ENCODE measurements around the gene BPIFB6.

The BPIFB6 gene

GRCh38 chr20:32991792-32992641, 39.4 kb upstream of the BPIFB6 start:
- H3K4me3 ChIP-seq (ENCODE audit: control insufficient read depth, low read depth, low read length): no peak overlapping the region
- TF ChIP-seq, protein P1, sequence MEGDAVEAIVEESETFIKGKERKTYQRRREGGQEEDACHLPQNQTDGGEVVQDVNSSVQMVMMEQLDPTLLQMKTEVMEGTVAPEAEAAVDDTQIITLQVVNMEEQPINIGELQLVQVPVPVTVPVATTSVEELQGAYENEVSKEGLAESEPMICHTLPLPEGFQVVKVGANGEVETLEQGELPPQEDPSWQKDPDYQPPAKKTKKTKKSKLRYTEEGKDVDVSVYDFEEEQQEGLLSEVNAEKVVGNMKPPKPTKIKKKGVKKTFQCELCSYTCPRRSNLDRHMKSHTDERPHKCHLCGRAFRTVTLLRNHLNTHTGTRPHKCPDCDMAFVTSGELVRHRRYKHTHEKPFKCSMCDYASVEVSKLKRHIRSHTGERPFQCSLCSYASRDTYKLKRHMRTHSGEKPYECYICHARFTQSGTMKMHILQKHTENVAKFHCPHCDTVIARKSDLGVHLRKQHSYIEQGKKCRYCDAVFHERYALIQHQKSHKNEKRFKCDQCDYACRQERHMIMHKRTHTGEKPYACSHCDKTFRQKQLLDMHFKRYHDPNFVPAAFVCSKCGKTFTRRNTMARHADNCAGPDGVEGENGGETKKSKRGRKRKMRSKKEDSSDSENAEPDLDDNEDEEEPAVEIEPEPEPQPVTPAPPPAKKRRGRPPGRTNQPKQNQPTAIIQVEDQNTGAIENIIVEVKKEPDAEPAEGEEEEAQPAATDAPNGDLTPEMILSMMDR (IDR thresholded peaks at IDR 0.05; ENCODE audit: control insufficient read depth, insufficient read depth, low read depth, low read length, missing control alignments): no peak
- no peak for DNase-seq (ENCODE audit: low read depth)

GRCh38 chr20:32993496-32994050, 37.9 kb upstream of the BPIFB6 start:
- TF ChIP-seq, protein P1 (IDR thresholded peaks at IDR 0.05; ENCODE audit: control insufficient read depth, insufficient read depth, low read depth, low read length, missing control alignments): no peak
- DNase-seq (ENCODE audit: low read depth): no peak

DNA sequence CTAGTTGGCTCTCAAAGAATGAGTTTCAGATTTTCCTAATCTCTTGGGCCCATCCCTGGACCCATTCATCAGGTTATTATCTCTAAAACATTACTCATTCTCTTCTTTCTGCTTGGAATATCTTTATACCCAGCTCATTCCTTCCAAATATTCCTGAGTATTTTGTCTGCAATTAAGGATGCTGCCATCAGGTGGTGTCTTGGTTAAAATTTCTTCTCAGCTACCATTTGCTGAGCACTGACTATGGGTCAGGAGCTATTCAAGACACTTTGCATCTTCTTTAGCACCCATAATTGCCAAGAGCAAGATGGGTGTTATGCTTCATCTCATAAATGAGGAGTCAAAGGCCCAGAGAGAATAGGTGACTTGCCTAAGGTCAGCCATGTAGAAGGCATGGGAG, 35.6 kb upstream of the BPIFB6 start:
- H3K4me3 ChIP-seq (ENCODE audit: control insufficient read depth, low read depth, low read length): no peak overlapping the region
- TF ChIP-seq, protein P1 (IDR thresholded peaks at IDR 0.05; ENCODE audit: control insufficient read depth, insufficient read depth, low read depth, low read length, missing control alignments): no peak
- DNase-seq (ENCODE audit: low read depth): no peak

More at GRCh38 chr20:32993496-32994050, 37.9 kb upstream of the BPIFB6 start:
- H3K4me3 ChIP-seq (ENCODE audit: control insufficient read depth, low read depth, low read length): no peak overlapping the region

- TF ChIP-seq, protein P1 (IDR thresholded peaks at IDR 0.05; ENCODE audit: control insufficient read depth, insufficient read depth, low read depth, low read length, missing control alignments): no peak
- DNase-seq (ENCODE audit: low read depth): no peak
- no peak overlapping the region for H3K4me3 ChIP-seq (ENCODE audit: control insufficient read depth, low read depth, low read length)
These were observed 34.0 kb upstream of the BPIFB6 start for GRCh38 chr20:32997431-32997830.

GRCh38 chr20:32999603-33000250, 31.7 kb upstream of the BPIFB6 start:
- no peak overlapping the region for H3K4me3 ChIP-seq (ENCODE audit: control insufficient read depth, low read depth, low read length)
- TF ChIP-seq, protein P1 (IDR thresholded peaks at IDR 0.05; ENCODE audit: control insufficient read depth, insufficient read depth, low read depth, low read length, missing control alignments): no peak
- no peak for DNase-seq (ENCODE audit: low read depth)

- DNase-seq (ENCODE audit: low read depth): no peak
- TF ChIP-seq, protein P1 (IDR thresholded peaks at IDR 0.05; ENCODE audit: control insufficient read depth, insufficient read depth, low read depth, low read length, missing control alignments): no peak
- no peak overlapping the region for H3K4me3 ChIP-seq (ENCODE audit: control insufficient read depth, low read depth, low read length)
These were observed 30.5 kb upstream of the BPIFB6 start for GRCh38 chr20:33000802-33001466.

Measured in AG09309 (cell line).